ENCODE data around the gene RASA3.

The RASA3 gene

DNA sequence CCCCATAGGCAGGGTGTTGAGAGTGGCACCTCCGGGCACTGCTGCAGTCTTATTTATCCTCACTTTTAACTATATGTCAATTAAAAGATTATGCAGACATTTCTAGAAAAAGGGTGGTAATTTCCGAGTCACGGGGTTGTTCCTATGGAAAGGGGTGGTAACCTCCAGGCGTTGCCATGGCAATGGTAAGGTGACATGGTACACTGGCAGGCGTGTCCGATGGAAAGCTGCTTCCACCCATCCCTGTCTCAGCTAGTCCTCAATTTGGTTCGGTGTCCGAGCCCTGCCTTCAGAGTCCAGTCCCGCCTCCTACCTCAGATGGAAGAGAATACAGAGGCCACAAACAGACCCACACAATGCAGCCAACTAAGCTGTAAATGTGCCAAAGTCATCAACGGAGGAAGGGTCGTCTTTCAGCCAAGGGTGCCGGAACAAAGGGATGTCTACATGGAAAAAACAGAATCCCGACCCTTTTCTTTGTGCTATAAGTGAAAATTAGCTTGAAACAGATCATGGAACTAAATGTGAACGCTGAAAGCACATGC, 85.9 kb downstream of the RASA3 start:
- DNase-seq = no peak

DNA sequence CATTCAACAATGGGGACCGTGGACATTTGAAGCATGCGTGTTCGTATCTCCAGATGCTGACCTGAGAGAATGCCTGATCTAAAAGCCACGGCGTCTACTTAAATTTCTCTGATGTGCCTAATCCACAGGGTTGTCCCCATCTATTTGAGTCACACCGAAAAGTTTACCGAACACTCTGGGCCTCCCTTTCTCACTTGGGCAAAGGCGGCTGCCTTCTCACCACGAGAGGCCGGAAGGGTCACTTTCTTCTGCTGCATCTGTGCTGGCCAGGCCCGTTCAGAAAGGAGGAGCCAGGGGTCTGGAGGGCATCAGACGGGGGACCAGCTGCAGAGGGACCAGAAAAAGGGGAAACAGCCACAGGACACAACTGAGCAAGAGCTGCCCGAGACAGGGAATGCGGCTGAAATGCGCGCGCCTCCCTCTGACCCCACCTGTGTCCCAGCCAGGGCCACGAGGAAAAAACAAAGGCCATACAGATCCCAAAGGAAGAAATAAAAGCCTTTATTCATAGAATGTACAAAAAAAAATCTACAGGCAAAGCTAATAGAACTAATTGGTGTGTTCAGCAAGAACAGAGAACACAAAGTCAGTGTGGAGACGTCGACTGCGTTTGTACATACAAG, 87.2 kb downstream of the RASA3 start:
- DNase-seq = no peak

GRCh38 chr13:114044486-114044885, 87.9 kb downstream of the RASA3 start:
- DNase-seq = no peak

- peak; percentile 79 for DNase-seq
Measured at GRCh38 chr13:114043421-114044053, 88.9 kb downstream of the RASA3 start.

GRCh38 chr13:114042066-114042815, 90.2 kb downstream of the RASA3 start:
- DNase-seq = no peak

GRCh38 chr13:114041493-114041892, 90.9 kb downstream of the RASA3 start:
- DNase-seq = no peak

DNA sequence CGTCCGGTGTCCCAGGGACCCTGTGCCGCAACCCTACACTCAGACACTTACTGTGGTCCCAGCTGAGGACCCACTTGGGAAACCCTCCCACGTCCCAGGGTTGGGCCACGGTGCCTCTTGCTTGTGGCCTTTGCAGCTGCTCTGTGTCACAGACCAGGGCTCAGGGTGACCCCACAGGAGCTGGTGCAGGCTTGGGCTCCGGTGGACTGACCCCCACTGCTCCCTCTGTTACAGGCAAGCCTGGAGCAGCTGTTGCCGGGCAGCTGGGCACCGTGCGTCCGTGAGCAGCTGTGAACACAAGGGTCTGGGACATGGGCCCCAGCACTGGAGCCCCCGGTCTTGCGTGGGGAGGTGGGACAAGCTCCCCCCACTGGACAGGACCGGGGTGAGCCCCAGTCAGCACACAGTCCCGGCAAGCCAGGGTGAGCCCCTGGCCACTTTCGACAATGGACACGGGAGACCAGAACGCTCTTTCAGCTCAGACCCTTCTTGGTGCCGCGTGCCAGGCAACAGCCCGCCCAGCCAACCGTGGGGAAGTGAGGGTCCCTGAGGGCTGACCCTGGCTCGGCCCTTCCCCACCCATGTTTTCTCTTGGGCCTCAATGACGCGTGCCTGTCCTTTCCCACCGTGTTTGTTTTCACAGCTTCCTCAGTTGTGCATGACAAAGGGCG, 92.8 kb downstream of the RASA3 start:
- no peak for DNase-seq

GRCh38 chr13:114038900-114039299, 93.5 kb downstream of the RASA3 start:
- no peak for DNase-seq

DNA sequence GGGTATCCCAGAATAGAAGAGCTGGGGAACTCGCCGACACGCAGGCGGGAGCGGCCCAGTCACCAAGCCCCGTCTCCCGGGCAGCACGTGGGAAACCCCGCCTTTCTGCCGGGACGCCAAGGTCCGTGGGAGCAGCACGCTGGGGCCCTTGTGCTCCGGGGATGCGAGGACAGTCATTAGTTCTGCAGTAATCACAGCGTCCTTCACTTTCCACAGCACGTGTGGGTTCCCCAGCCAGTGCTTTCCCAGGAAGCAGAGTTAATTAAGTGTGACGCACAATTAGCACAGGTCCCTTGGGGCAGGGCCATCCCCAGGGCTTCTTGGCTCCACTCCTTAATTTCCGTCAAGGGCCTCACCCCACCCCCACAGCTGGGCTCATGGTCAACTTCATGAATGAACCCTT, 94.2 kb downstream of the RASA3 start:
- no peak for DNase-seq

DNA sequence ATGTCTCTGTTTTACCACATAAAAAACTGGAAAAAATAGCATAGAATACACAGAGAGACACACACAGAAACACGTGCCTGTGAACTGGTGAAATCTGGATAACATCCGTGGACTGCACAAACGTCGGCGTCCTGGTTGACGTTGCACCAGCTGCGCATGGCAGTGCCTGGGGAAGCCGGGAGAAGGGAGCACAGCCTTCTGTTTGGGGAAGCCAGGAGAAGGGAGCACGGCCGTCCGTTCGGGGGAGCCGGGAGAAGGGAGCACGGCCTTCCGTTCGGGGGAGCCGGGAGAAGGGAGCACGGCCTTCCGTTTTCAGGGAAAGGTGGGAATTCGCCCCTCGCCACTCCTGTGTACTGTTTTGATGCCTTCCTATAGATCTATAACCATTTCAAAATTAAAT, 94.7 kb downstream of the RASA3 start:
- DNase-seq = no peak

GRCh38 chr13:114035583-114036531, 96.6 kb downstream of the RASA3 start:
- DNase-seq = no peak

DNA sequence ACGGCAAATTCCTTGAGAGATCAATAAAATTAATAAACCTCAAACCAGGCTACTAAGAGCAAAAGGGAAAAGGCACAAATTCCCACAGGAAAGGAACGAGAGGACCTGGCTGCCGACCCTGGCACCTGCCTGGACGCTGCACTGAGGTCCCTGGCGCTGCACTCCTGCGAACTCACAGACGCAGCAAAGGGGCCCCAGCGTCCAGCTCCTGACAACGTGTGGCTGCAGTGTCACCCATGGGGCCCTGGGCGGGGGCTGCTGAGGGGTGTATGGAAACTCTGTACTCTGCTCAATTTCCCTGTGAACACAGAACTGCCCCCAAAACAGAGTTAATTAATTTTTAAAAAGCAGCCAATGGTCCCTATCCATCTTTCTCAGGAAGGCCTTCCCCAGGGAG, 97.2 kb downstream of the RASA3 start:
- DNase-seq = no peak

DNA sequence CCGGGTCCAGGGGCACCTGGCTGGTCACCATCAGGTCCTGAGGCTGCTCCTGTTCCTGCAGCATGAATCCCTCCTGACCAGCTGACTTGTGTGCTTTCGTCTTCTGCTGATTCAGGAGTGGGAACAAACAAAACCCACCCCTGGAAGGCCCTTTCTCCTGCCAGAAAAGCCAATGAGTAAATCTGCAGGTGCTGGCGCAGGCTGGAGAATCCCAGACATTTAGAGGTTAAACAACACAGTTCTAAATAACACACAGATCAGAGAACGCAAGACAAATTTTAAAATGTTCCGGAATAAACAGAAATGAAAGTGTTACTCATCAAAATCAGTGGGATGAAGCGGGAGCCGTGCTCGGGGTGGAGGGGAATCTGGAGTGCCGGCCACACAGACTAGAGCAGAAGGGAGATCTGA, 97.9 kb downstream of the RASA3 start:
- DNase-seq = no peak

DNA sequence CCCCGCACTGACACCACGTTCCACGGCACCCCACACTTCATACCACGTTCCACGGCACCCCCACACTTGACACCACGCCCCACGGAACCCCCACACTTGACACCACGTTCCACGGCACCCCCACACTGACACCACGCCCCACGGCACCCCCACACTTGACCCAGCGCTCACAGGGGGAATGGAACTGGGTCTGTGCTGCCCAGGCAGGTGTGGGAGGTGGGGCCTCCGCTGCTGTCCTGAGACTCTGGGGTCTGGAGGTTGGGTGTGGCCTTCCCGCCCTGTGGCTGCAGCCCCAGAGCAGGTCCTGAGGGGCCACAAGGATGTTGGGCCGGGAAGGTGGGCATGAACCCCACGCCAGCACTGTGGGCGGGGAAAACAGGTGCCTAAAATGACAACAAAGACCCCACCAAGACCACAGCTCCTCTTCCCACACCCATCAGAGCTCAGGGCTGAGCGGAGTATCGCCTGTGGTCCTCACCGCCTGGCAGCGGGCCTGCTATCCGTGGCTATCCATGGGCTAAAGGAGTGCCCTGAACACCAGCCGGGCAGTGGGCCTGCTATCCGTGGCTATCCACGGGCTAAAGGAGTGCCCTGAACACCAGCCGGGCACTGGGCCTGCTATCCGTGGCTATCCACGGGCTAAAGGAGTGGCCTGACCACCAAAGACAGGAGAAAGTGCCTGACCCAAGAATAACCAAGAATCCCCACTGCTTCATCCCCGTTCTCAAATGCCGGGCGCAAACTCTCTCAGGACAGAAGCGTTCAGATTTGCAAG, 98.7 kb downstream of the RASA3 start:
- no peak for DNase-seq

DNA sequence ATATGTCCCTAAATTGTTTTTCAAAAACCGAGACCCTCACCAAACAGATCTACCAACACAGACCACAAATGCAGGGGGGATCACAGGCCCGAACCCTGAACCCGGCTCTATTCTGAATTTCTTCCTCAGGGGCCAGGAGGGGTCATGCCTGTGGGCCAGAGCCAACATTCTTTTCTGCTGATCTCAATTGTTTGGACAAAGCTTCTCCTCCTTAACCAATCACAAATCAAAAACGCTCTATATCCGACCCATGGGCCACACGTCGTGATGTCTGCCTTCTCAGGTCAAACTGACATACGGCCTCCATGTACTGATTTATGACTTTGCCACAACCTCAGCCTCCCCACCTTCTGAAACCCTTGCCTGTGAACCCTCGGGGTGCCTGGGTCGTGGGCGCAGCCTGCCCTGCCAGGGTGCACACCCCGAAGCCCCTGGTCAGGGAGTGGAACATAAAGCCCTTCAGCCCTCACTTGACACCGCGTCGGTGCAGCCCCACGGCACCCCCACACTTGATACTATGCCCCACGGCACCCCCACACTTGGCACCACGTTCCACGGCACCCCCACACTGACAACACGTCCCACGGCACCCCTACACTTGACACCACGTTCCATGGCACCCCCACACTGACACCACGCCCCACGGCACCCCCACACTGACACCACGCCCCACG, 100.2 kb downstream of the RASA3 start:
- DNase-seq = no peak

GRCh38 chr13:114031631-114032030, 100.8 kb downstream of the RASA3 start:
- DNase-seq = no peak

DNA sequence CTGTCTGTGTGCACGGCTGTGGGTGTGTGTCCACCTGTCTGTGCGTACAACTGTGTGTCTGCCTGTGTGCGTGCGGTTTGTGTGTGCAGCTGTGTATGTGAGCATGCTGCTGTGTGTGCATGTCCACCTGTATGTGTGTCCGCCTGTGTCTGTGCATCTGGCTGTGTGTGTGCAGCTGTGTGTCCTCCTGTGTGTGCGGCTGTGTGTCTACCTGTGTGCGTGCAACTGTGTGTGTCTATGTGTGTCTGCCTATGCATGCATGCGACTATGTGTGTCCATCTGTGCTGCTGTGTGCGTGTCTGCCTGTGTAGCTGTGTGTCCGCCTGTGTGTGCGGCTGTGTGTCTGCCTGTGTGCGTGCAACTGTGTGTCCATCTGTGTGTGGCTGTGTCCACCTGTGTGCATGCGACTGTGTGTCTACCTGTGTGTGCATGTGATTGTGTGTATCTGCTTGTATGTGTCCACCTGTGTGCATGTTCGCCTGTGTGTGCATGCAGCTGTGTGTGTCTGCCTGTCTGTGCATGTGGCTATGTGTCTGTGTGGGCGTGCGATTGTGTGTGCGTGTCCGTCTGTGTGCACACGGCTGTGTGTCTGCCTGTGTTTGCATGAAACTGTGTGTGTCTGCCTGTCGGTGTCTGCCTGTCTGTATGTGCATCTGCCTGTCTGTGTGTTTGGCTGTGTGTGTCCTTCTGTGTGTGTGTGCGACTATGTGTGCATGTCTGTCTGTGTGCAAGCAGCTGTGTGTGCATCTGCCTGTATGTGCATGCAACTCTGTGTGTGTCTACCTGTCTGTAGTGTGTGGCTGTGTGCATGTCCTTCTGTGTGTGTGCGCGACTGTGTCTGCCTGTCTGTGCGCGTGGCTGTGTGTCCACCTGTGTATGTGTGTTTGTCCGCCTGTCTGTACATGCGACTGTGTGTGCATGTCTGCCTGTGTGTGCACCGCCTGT, 101.5 kb downstream of the RASA3 start:
- no peak for DNase-seq

GRCh38 chr13:114029866-114030625, 102.4 kb downstream of the RASA3 start:
- no peak for DNase-seq

DNA sequence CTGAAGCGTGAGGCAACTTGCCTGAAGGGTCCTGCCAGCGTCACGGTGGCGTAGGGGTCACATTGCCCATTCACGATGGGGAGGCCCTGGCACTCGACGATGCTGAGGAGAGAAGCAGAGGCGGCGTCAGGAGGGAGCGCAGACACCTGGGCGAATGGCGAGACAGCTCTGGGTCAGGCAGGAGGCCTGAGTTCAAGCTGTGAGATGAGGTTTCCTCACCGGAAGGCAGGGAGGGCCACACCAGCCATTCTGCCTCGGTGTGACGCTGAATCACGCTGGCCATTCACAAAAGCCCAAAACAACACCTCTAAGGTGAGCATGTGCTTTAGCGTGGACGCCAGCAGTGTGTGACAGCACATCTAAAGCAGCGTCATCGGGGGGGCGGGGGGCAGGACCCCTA, 104.6 kb downstream of the RASA3 start:
- DNase-seq = no peak
